ENCODE data around the gene MALAT1. TPM values are rescaled to one million over a fixed set of nuclear protein-coding genes. Genes with fewer than 3 reads are reported as not detected.
"Not testable (repeated sequence)": the region's sequence is repeated elsewhere in the genome, so short reads cannot be mapped to it uniquely, and the experiment has no call there.

The MALAT1 gene
- total and polyA plus RNA-seq, 10 of the 15 experiments (the other 5 are each of a cell fraction or from before 2014, with no cell fraction given), result 448 to 8,160 (median 2,019) TPM

DNA sequence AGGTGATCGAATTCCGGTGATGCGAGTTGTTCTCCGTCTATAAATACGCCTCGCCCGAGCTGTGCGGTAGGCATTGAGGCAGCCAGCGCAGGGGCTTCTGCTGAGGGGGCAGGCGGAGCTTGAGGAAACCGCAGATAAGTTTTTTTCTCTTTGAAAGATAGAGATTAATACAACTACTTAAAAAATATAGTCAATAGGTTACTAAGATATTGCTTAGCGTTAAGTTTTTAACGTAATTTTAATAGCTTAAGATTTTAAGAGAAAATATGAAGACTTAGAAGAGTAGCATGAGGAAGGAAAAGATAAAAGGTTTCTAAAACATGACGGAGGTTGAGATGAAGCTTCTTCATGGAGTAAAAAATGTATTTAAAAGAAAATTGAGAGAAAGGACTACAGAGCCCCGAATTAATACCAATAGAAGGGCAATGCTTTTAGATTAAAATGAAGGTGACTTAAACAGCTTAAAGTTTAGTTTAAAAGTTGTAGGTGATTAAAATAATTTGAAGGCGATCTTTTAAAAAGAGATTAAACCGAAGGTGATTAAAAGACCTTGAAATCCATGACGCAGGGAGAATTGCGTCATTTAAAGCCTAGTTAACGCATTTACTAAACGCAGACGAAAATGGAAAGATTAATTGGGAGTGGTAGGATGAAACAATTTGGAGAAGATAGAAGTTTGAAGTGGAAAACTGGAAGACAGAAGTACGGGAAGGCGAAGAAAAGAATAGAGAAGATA, at the start of gene MALAT1 (continued):
- TF ChIP-seq, protein P1, sequence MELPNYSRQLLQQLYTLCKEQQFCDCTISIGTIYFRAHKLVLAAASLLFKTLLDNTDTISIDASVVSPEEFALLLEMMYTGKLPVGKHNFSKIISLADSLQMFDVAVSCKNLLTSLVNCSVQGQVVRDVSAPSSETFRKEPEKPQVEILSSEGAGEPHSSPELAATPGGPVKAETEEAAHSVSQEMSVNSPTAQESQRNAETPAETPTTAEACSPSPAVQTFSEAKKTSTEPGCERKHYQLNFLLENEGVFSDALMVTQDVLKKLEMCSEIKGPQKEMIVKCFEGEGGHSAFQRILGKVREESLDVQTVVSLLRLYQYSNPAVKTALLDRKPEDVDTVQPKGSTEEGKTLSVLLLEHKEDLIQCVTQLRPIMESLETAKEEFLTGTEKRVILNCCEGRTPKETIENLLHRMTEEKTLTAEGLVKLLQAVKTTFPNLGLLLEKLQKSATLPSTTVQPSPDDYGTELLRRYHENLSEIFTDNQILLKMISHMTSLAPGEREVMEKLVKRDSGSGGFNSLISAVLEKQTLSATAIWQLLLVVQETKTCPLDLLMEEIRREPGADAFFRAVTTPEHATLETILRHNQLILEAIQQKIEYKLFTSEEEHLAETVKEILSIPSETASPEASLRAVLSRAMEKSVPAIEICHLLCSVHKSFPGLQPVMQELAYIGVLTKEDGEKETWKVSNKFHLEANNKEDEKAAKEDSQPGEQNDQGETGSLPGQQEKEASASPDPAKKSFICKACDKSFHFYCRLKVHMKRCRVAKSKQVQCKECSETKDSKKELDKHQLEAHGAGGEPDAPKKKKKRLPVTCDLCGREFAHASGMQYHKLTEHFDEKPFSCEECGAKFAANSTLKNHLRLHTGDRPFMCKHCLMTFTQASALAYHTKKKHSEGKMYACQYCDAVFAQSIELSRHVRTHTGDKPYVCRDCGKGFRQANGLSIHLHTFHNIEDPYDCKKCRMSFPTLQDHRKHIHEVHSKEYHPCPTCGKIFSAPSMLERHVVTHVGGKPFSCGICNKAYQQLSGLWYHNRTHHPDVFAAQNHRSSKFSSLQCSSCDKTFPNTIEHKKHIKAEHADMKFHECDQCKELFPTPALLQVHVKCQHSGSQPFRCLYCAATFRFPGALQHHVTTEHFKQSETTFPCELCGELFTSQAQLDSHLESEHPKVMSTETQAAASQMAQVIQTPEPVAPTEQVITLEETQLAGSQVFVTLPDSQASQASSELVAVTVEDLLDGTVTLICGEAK (IDR thresholded peaks at IDR 0.05; ENCODE audit: borderline replicate concordance), result no peak; the same call in 1 of the 2 replicates
- TF ChIP-seq POLR2AphosphoS5 (IDR thresholded peaks at IDR 0.05; ENCODE audit: low read length) (peak; percentile 99), CREB1 (IDR thresholded peaks at IDR 0.05; ENCODE audit: low read depth) (no peak), KLF5 (IDR thresholded peaks at IDR 0.05; ENCODE audit: partially characterized antibody) (peak; percentile 94), USF2 (IDR thresholded peaks at IDR 0.05; ENCODE audit: borderline replicate concordance, low read depth, low read length) (no peak), E2F4 (IDR thresholded peaks at IDR 0.05; ENCODE audit: low read depth, low read length) (no peak), RBBP5 (conservative IDR thresholded peaks at IDR 0.05) (0 out of 2 replicates have a peak, but pooled peaks have one; percentile 26), ATF7 (IDR thresholded peaks at IDR 0.05; ENCODE audit: low read depth) (peak; percentile 1; the same call in 1 of the 2 replicates), EED (IDR thresholded peaks at IDR 0.05; ENCODE audit: low read depth) (peak; percentile 86), HDAC6 (IDR thresholded peaks at IDR 0.05; ENCODE audit: unreplicated experiment) (peak; percentile 62)

GRCh38 chr11:65451301-65451700, 47.5 kb upstream of the MALAT1 start:
- H3K4me3 ChIP-seq; H3K36me3 ChIP-seq (ENCODE audit: control insufficient read depth in 2 of 2, insufficient read depth in 2 of 2, low read length in 1 of 2); H3K27me3 ChIP-seq (replicated peaks in 1 of 2; ENCODE audit: control insufficient read depth in 2 of 2, insufficient read depth in 2 of 2, low read length in 1 of 2); BruUV-seq (replicated peaks); H3K9ac ChIP-seq (ENCODE audit: control insufficient read depth, insufficient read depth, low read length); H3K27ac ChIP-seq (ENCODE audit: control insufficient read depth, insufficient read depth); H3K9me3 ChIP-seq (replicated peaks; ENCODE audit: control insufficient read depth, insufficient read depth, low read length); H2AFZ ChIP-seq (ENCODE audit: control insufficient read depth, low read depth, low read length); H4K20me1 ChIP-seq (ENCODE audit: control insufficient read depth, insufficient read depth); H3K4me2 ChIP-seq (ENCODE audit: control insufficient read depth, insufficient read depth); DNase-seq (ENCODE audit: low read depth, low spot score); SMC1A ChIA-PET (ENCODE audit: uncharacterized antibody, unreplicated experiment); in situ Hi-C loops (cut with MboI); intact Hi-C loops (cut with micrococcal nuclease; ENCODE audit: unreplicated experiment); POLR2A ChIA-PET; ATAC-seq; FAIRE-seq; CTCF ChIA-PET; RAD21 ChIA-PET (ENCODE audit: unreplicated experiment): not testable (repeated sequence)
- Histone ChIP-seq H3K79me2 (ENCODE audit: control insufficient read depth, insufficient read depth, low read length) (peaks cover 19% of the 10 kb centered on the region), H3K4me1 (ENCODE audit: control insufficient read depth, insufficient read depth, low read length) (peaks cover 16% of the 10 kb centered on the region)
- WGBS (ENCODE audit: insufficient coverage, insufficient replicate concordance, low lambda C conversion rate, missing lambda C conversion rate), result no CpG with 5 or more reads among the region's 30 CpGs

DNA sequence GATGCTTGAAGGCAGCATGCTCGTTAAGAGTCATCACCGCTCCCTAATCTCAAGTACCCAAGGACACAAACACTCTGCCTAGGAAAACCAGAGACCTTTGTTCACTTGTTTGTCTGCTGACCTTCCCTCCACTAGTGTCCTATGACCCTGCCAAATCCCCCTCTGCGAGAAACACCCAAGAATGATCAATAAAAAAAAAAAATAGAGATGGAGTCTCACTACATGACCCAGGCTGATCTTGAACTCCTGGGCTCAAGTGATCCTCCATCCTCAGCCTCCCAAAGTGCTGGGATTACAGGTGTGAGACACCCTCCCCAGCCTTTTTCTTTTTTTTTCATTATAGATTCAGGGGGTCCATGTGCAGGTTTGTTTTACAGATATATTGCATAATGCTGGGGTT, 46.6 kb upstream of the MALAT1 start:
- H4K20me1 ChIP-seq (ENCODE audit: control insufficient read depth, insufficient read depth); H3K36me3 ChIP-seq (ENCODE audit: control insufficient read depth in 2 of 2, insufficient read depth in 2 of 2, low read length in 1 of 2); SMC1A ChIA-PET (ENCODE audit: uncharacterized antibody, unreplicated experiment); H3K27ac ChIP-seq (ENCODE audit: control insufficient read depth, insufficient read depth); H3K9ac ChIP-seq (ENCODE audit: control insufficient read depth, insufficient read depth, low read length); CTCF ChIA-PET; ATAC-seq; H3K9me3 ChIP-seq (replicated peaks; ENCODE audit: control insufficient read depth, insufficient read depth, low read length); H3K4me2 ChIP-seq (ENCODE audit: control insufficient read depth, insufficient read depth); FAIRE-seq; DNase-seq (ENCODE audit: low read depth, low spot score); BruUV-seq (replicated peaks); H3K4me3 ChIP-seq; H2AFZ ChIP-seq (ENCODE audit: control insufficient read depth, low read depth, low read length); in situ Hi-C loops (cut with MboI); intact Hi-C loops (cut with micrococcal nuclease; ENCODE audit: unreplicated experiment); H3K27me3 ChIP-seq (replicated peaks in 1 of 2; ENCODE audit: control insufficient read depth in 2 of 2, insufficient read depth in 2 of 2, low read length in 1 of 2); RAD21 ChIA-PET (ENCODE audit: unreplicated experiment); POLR2A ChIA-PET: not testable (repeated sequence)
- peaks cover 26% of the 10 kb centered on the region for H3K79me2 ChIP-seq (ENCODE audit: control insufficient read depth, insufficient read depth, low read length)
- H3K4me1 ChIP-seq (ENCODE audit: control insufficient read depth, insufficient read depth, low read length), result peaks cover 16% of the 10 kb centered on the region
- WGBS (ENCODE audit: insufficient coverage, insufficient replicate concordance, low lambda C conversion rate, missing lambda C conversion rate), result 64% methylated on average over 2 of the region's 3 CpGs

All from GM12878 (cell line).